AG10803 (cell line): ENCODE measurements around the gene MAPKAP1.

ENCODE experiments used
- DNase-seq: peaks from one replicate; pipeline ENCODE4 v3.0.0; 2010; ENCODE audit warnings: low read depth
- H3K4me3 ChIP-seq: 2 replicates; pipeline ENCODE4 v1.5.1; 2011; ENCODE audit warnings: mild to moderate bottlenecking, low read length, control low read depth
- TF ChIP-seq, protein P1 (sequence below): conservative IDR thresholded peaks from 2 replicates; pipeline ENCODE4 v1.5.1; 2011; ENCODE audit warnings: mild to moderate bottlenecking, low read length, control low read depth, inconsistent platforms

MAPKAP1 gene

DNA sequence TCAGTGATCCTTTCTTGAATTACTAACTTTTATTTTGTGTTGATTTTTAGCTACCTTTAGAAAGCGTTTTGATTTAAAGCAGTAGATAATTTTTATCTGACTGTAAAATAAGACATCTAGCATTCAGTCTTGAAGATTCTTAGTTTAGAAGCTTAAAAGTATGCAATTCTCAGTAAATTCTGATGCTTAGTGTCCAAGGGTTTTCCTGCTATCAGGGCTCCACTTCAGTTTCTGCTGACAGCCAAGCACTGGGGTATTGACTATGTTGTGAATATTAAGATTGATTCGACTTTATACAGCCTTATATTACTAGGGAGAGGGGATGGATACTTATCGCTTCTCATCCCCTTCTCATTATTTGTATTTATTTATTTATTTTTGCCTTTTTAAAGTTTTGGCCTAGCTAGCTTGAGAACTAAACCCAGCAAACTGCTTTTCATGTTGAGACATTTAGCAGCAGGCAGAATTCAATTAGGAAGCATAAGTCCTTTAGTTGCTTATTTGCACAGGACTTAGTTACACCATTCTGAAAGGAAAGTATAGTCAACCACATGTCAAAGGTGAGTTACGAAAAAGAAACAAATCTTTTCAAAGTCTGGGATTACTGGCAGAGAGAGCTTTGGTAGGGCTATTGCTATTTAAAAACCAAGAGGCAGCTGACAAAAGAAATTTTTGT is 43.1 kb upstream of the MAPKAP1 start:
- DNase-seq, result no peak
- H3K4me3 ChIP-seq, result peak overlapping the region; percentile 85
- TF ChIP-seq, protein P1, sequence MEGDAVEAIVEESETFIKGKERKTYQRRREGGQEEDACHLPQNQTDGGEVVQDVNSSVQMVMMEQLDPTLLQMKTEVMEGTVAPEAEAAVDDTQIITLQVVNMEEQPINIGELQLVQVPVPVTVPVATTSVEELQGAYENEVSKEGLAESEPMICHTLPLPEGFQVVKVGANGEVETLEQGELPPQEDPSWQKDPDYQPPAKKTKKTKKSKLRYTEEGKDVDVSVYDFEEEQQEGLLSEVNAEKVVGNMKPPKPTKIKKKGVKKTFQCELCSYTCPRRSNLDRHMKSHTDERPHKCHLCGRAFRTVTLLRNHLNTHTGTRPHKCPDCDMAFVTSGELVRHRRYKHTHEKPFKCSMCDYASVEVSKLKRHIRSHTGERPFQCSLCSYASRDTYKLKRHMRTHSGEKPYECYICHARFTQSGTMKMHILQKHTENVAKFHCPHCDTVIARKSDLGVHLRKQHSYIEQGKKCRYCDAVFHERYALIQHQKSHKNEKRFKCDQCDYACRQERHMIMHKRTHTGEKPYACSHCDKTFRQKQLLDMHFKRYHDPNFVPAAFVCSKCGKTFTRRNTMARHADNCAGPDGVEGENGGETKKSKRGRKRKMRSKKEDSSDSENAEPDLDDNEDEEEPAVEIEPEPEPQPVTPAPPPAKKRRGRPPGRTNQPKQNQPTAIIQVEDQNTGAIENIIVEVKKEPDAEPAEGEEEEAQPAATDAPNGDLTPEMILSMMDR, result no peak

DNA sequence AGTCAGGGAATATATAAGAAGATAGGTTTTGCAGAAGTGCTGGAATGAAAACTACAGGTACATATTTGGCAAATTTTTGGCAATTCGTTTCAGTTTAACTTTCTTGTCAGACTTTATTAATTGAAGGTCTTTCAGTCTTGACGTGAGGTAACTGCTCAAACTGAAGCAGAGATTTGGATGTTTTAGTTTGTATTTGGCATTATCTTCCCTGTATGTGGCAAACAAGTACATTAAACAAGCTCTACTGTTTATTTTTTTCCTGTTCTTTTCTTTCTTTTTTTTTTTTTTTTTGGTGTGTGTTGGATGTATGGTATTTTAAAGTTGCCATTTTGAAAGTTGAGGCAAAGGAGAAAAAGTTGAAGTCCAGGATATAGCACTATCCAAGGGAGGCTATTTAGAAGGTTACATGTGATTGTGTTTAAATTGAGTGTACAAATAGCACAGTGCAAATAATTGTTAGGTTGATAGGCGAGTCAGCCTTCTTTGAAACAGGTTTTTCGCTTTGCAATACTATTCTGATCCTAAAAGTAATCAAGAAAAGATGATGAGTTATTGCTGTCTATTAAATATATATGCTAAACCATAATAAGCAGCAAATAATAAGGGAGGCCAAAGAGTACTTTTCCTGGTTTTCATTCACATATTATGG is 42.4 kb upstream of the MAPKAP1 start:
- peak overlapping the region; percentile 85 for H3K4me3 ChIP-seq
- DNase-seq, result no peak
- TF ChIP-seq, protein P1, result no peak

DNA sequence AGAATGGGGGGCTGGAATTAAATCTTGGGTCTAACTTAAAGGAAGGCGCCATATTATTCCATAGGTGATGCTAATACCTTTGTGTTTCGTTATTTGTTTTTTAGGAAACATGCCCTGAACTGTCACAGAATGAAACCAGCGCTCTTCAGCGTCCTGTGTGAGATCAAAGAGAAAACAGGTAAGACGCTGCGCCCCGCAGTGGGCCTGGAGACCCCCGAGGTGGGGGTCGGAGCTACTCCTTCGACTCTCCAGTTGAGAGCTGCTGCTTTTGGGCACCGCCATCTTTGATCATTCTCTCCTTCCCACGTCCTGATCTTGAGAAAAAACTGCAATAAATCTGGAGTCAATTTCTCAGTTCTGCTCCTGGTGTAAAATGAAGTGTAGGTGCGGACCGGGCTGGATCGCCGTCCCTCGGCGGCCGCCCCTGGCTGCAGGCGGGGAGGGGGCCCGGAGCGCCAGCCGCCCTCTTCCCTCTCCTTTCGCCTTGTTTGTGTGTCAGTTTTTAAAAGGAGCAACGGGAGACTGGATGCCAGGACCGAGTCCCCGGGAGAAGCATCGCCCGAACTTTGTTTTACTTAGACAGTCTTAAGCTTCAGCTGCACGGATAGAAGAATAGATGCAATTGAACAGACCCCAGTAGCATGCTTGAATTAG is 41.6 kb upstream of the MAPKAP1 start:
- DNase-seq, result no peak
- TF ChIP-seq, protein P1, result no peak
- H3K4me3 ChIP-seq, result peak overlapping the region; percentile 85

DNA sequence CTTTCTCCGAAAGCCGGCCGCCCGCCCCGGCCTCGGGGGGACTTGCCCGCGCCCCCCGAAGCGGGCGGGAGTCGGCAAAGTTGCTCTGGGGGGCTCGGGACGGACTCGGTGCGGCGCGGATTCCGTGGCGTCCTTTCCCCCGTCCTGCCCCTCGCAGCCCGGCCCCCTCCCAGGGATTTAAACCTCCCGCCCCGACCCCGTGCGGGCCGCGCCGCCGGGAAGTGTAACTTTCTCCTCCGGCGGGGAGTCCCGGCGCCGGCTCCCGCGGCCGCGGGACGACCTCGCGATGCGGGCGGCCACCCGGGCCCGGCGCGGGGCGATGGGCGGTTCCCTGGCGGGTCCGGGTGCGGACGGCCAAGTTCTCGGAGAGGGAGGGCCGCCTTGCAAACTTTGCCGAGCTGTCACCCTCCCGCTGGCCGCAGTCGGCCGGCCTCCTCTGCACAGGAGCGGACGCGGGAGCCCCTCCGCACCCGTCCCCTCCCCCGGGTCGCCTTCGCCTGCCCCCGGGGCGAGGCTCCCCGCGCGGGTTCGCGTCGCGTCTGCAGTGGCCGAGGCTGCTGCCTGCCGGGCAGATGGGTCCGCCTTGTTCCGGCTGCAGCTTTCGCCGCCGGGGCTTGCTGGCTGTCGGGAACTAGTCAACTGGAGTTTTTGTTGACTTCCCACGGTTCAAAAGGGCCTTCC is 40.9 kb upstream of the MAPKAP1 start:
- peak; percentile 25 for DNase-seq
- TF ChIP-seq, protein P1, result no peak

DNA sequence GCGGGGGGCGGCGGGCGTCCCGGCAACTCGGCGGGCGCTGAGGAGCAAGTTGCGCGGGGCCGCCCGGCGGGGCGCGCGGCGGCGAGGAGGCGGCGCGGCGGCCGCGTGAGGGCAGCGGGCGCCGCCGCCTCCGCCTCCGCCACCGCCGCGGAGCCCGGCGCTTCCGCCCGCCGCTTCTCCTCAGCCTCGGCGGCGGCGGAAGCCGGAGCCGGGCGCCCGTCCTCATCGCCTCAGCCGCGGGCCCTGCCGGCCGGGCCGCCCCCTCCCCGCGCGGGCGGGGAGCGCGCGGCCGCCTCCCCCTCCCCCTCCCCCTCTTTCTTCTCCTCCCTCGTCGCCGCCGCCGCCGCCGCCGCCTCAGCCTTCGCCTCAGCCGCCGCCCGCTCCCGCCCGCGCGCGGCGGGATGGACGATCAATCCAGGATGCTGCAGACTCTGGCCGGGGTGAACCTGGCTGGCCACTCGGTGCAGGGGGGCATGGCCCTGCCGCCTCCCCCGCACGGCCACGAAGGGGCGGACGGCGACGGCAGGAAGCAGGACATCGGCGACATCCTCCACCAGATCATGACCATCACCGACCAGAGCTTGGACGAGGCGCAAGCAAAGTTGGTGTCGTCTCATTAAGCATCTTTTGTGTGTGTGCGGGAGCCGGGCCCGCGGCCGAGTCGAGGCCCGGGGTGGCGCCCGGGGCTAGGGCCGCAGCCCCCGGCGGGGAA is 40.2 kb upstream of the MAPKAP1 start, which contains the start of gene PBX3:
PBX3 (plus strand) TSS at position 321 of the 712 bp plus-strand sequence.
- DNase-seq, result peak; percentile 40
- peak within 1 kb of the TSS; percentile 85 for H3K4me3 ChIP-seq
- TF ChIP-seq, protein P1, result no peak

More for the DNA sequence above, 40.9 kb upstream of the MAPKAP1 start:
- H3K4me3 ChIP-seq, result peak overlapping the region; percentile 85

DNA sequence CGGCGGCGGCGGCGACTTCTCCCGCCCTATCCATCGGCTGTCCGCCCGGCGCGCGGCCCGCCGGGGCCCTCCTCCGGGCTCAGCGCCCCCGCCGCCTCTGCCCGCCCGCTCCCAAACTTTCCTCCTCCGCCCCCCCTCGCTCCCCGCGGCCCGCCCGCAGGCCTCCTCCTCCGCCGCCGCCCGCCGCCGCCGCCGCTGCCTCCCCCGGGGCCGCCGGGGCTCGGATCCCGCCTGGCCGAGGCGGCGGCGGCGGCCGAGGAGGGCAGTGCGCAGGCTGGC is 39.7 kb upstream of the MAPKAP1 start:
- DNase-seq, result no peak
- TF ChIP-seq, protein P1, result no peak
- H3K4me3 ChIP-seq, result peak overlapping the region; percentile 39
